Fibroblast of lung (primary cell): ENCODE results near the gene RPS6KB1. TPM values are rescaled to one million over a fixed set of nuclear protein-coding genes. Genes with fewer than 3 reads are reported as not detected.

ENCODE experiments used
- DNase-seq, 2 donors: peaks; one replicate each; pipeline versions ENCODE4 v3.0.0 to v3.0.0-alpha.2; 2010; ENCODE audit warnings: low read depth in 2 of 2
- H2AFZ ChIP-seq: 2 replicates; pipeline ENCODE4 v1.5.1; 2012; ENCODE audit warnings: low read length, control low read depth, inconsistent platforms
- H3K27ac ChIP-seq: 2 replicates; pipeline ENCODE4 v1.5.1; 2011; ENCODE audit warnings: low read length, control low read depth; ENCODE audit not compliant: insufficient read depth
- H3K27me3 ChIP-seq: 2 replicates; pipeline ENCODE4 v1.5.1; 2011; ENCODE audit warnings: mild to moderate bottlenecking, low read length; ENCODE audit not compliant: control insufficient read depth, insufficient read depth
- H3K36me3 ChIP-seq: 2 replicates; pipeline ENCODE4 v1.5.1; 2011; ENCODE audit warnings: low read length; ENCODE audit not compliant: control insufficient read depth, insufficient read depth
- H3K4me1 ChIP-seq: 2 replicates; pipeline ENCODE4 v1.5.1; 2011; ENCODE audit warnings: low read length; ENCODE audit not compliant: control insufficient read depth, insufficient read depth; ENCODE audit errors: extremely low read depth
- H3K4me2 ChIP-seq: 2 replicates; pipeline ENCODE4 v1.5.1; 2011; ENCODE audit warnings: low read length, control low read depth; ENCODE audit not compliant: insufficient read depth; ENCODE audit errors: extremely low read depth
- H3K4me3 ChIP-seq, 4 experiments: fragments of 200-600 bp in 1 of 4; sonication (generic) in 1 of 4; replicated peaks in 1 of 4; 2 replicates each; pipeline ENCODE4 v1.5.1; 2011 to 2016; ENCODE audit warnings: low read length in 4 of 4, low read depth in 3 of 4, mild to moderate bottlenecking in 3 of 4, control low read depth in 2 of 4, inconsistent platforms in 1 of 4, mixed read lengths in 1 of 4; ENCODE audit not compliant: insufficient read depth in 1 of 4; ENCODE audit errors: control extremely low read depth in 1 of 4
- H3K79me2 ChIP-seq: 2 replicates; pipeline ENCODE4 v1.5.1; 2012; ENCODE audit warnings: mild to moderate bottlenecking, low read length, inconsistent platforms; ENCODE audit not compliant: control insufficient read depth, insufficient read depth
- H3K9ac ChIP-seq: 2 replicates; pipeline ENCODE4 v1.5.1; 2011; ENCODE audit warnings: mild to moderate bottlenecking, low read length, control low read depth; ENCODE audit not compliant: insufficient read depth
- H3K9me3 ChIP-seq: 2 replicates; pipeline ENCODE4 v1.5.1; 2012; ENCODE audit warnings: low read depth, low read length; ENCODE audit not compliant: control insufficient read depth, insufficient read depth
- H4K20me1 ChIP-seq: 2 replicates; pipeline ENCODE4 v1.5.1; 2011; ENCODE audit warnings: low read length; ENCODE audit not compliant: control insufficient read depth, insufficient read depth; ENCODE audit errors: extremely low read depth
- EZH2 ChIP-seq: IDR thresholded peaks from 2 replicates; pipeline ENCODE4 v1.5.1; 2012; ENCODE audit warnings: low read length, control low read depth, mild to moderate bottlenecking; ENCODE audit errors: missing control alignments
- polyA plus RNA-seq, 2 donors: library from polyadenylated mRNA; depleted of rRNA in 1 of 2; stranded (reverse) in 1 of 2; unstranded in 1 of 2; fragments of >200 nt; gene quantifications; 2 replicates each; pipeline ENCODE4 v1.2.1, GENCODE V29; 2011 to 2012; ENCODE audit warnings: missing spikeins in 1 of 2
- total RNA-seq: library from RNA; depleted of rRNA; stranded (reverse); fragments of >200 nt; gene quantifications from 2 replicates; pipeline ENCODE4 v1.2.1, GENCODE V29; 2014
- TF ChIP-seq, protein P1 (sequence below), 2 donors: IDR thresholded peaks in 1 of 2; conservative IDR thresholded peaks in 1 of 2; 1 replicate in 1 of 2; 2 replicates in 1 of 2; pipeline ENCODE4 v1.5.1; 2011 to 2012; ENCODE audit warnings: low read length in 2 of 2, control low read depth in 1 of 2, inconsistent platforms in 1 of 2, low read depth in 1 of 2, mild to moderate bottlenecking in 1 of 2

The RPS6KB1 gene
- total and polyA plus RNA-seq, 2 donors (not counting 1 experiment from before 2014, with no cell fraction given), result 16.0 to 21.3 TPM

DNA sequence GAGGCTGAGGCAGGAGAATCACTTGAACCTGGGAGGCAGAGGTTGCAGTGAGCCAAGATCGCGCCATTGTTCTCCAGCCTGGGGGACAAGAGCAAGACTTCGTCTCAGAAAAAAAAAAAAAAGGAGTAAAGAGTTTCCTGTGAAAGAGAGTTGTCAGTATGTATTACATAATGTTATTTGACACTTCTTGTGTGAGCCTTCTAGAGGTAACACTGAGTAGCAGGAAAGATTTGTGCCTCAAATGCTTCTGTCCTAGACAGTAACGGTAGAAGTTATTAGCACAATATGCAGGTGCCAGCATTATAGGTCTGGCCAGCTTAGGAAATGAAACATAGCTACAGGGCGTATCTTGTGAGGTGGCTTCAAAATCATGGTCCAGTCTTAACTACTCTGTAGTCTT is 6.2 kb downstream of the RPS6KB1 start:
- no peak overlapping the region for H2AFZ ChIP-seq
- no peak overlapping the region for H3K4me3 ChIP-seq
- DNase-seq, result peak in 1 of 2 donors; percentile 39
- H3K4me1 ChIP-seq, result peaks cover 3% of the 10 kb centered on the region
- no peaks in the 10 kb centered on the region for H4K20me1 ChIP-seq
- TF ChIP-seq, protein P1, sequence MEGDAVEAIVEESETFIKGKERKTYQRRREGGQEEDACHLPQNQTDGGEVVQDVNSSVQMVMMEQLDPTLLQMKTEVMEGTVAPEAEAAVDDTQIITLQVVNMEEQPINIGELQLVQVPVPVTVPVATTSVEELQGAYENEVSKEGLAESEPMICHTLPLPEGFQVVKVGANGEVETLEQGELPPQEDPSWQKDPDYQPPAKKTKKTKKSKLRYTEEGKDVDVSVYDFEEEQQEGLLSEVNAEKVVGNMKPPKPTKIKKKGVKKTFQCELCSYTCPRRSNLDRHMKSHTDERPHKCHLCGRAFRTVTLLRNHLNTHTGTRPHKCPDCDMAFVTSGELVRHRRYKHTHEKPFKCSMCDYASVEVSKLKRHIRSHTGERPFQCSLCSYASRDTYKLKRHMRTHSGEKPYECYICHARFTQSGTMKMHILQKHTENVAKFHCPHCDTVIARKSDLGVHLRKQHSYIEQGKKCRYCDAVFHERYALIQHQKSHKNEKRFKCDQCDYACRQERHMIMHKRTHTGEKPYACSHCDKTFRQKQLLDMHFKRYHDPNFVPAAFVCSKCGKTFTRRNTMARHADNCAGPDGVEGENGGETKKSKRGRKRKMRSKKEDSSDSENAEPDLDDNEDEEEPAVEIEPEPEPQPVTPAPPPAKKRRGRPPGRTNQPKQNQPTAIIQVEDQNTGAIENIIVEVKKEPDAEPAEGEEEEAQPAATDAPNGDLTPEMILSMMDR (conservative IDR thresholded peaks at IDR 0.05 in 1 of 2, IDR thresholded peaks at IDR 0.05 in 1 of 2; ENCODE audit: low read depth in 1 of 2, low read length in 2 of 2), result peak in 1 of 2 donors; percentile 41
- TF ChIP-seq EZH2, result no peak
- H3K4me2 ChIP-seq, result no peak overlapping the region
- no peaks in the 10 kb centered on the region for H3K27me3 ChIP-seq
- peaks cover 54% of the 10 kb centered on the region for H3K79me2 ChIP-seq
- no peaks in the 10 kb centered on the region for H3K9me3 ChIP-seq
- no peak overlapping the region for H3K9ac ChIP-seq
- H3K36me3 ChIP-seq, result no peaks in the 10 kb centered on the region
- no peak overlapping the region for H3K27ac ChIP-seq

DNA sequence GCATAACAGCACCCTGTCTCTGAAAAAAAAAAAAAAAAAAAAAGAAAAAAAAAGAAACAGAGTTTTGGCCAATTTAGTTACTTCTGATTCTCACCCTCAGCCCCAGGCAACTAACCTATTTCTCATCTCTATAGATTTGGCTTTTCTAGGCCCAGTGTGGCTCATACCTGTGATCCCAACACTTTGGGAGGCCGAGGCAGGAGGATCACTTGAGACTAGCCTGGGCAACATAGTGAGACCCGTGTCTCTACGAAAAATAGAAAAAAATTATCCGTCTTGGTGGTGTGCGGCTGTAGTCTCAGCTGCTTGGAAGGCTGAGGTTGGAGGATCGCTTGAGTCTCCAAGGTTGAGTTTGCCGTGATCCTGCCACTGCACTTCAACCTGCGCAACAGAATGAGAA is 8.7 kb downstream of the RPS6KB1 start:
- H2AFZ ChIP-seq, result no peak overlapping the region
- TF ChIP-seq, protein P1 (conservative IDR thresholded peaks at IDR 0.05 in 1 of 2, IDR thresholded peaks at IDR 0.05 in 1 of 2; ENCODE audit: low read depth in 1 of 2, low read length in 2 of 2), result no peak
- no peak for TF ChIP-seq EZH2
- H3K9ac ChIP-seq, result no peak overlapping the region
- peaks cover 43% of the 10 kb centered on the region for H3K79me2 ChIP-seq
- H3K4me2 ChIP-seq, result no peak overlapping the region
- H3K4me3 ChIP-seq, result no peak overlapping the region
- DNase-seq, result no peak
- no peaks in the 10 kb centered on the region for H4K20me1 ChIP-seq
- H3K27me3 ChIP-seq, result no peaks in the 10 kb centered on the region
- H3K9me3 ChIP-seq, result no peaks in the 10 kb centered on the region
- H3K36me3 ChIP-seq, result no peaks in the 10 kb centered on the region
- H3K4me1 ChIP-seq, result no peaks in the 10 kb centered on the region
- no peak overlapping the region for H3K27ac ChIP-seq

DNA sequence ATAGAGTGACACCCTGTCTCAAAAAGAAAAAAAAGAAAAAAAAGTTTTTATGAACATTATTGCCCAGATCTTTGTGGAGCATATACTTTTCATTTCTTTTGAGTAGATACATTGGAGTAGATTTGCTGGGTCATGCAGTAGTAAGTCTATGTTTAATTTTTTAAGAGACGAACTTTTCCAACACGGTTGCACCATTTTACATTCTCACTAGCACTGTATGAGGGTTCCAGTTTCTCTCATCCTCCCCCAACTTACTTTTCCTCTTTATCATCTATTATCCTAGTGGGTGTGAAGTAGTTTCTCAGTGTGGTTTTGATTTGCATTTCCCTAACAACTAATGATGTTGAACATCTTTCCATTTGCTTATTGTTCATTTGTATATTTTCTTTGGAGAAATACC is 10.5 kb downstream of the RPS6KB1 start:
- Histone ChIP-seq H3K4me1 (no peaks in the 10 kb centered on the region), H4K20me1 (no peaks in the 10 kb centered on the region)

More for the DNA sequence above, 10.5 kb downstream of the RPS6KB1 start:
- no peak for TF ChIP-seq EZH2
- TF ChIP-seq, protein P1 (conservative IDR thresholded peaks at IDR 0.05 in 1 of 2, IDR thresholded peaks at IDR 0.05 in 1 of 2; ENCODE audit: low read depth in 1 of 2, low read length in 2 of 2), result no peak
- Histone ChIP-seq H3K36me3 (no peaks in the 10 kb centered on the region), H3K27me3 (no peaks in the 10 kb centered on the region), H3K9me3 (no peaks in the 10 kb centered on the region), H3K9ac (no peak overlapping the region), H2AFZ (no peak overlapping the region), H3K27ac (no peak overlapping the region), H3K4me2 (no peak overlapping the region), H3K4me3 (no peak overlapping the region), H3K79me2 (peaks cover 34% of the 10 kb centered on the region)
- no peak for DNase-seq
